K562 (cell line): ENCODE data around the gene MPL. TPM values are rescaled to one million over a fixed set of nuclear protein-coding genes. Genes with fewer than 3 reads are reported as not detected.

ENCODE experiments used
- HNRNPL ChIP-seq: fragments of 200-400 bp; formaldehyde crosslinking; IDR thresholded peaks from 2 replicates; pipeline ENCODE4 v1.6.1; 2017; ENCODE audit warnings: low read depth, mild to moderate bottlenecking, low read length
- HOXB6 ChIP-seq: fragments of 250-450 bp; sonication (Bioruptor Pico); IDR thresholded peaks from 2 replicates; pipeline ENCODE4 v1.5.1; 2022; ENCODE audit warnings: mild to moderate bottlenecking, borderline replicate concordance
- KAT7 ChIP-seq: sonication (generic); formaldehyde crosslinking; IDR thresholded peaks from 2 replicates; pipeline ENCODE4 v1.8.0; 2022; ENCODE audit warnings: missing genetic modification reagents, mild to moderate bottlenecking, borderline replicate concordance
- POU5F1 ChIP-seq: fragments of 150-350 bp; IDR thresholded peaks from 2 replicates; pipeline ENCODE4 v1.6.1; 2014; ENCODE audit warnings: borderline replicate concordance, low read length, low read depth, mild to moderate bottlenecking; ENCODE audit not compliant: partially characterized antibody
- polyA plus RNA-seq, 8 experiments: library from polyadenylated mRNA; depleted of rRNA in 4 of 8; stranded (reverse) in 5 of 8; unstranded in 3 of 8; fragments of >200 nt; fragmentation: Nextera tagmentation in 2 of 8; fragmentation: Illumina TruSeq in 1 of 8; extraction: Ambion mirVana in 2 of 8; extraction: Trizol in 1 of 8; gene quantifications; 2 replicates each; pipeline versions ENCODE4 v1.2.1 to v1.2.3, GENCODE V29; 2011 to 2014; ENCODE audit warnings: inconsistent platforms in 1 of 8, missing spikeins in 1 of 8
- total RNA-seq, 7 experiments: library from RNA; depleted of rRNA in 6 of 7; stranded (reverse); fragments of >200 nt in 6 of 7; fragmentation: Illumina TruSeq in 2 of 7; extraction: Trizol in 2 of 7; gene quantifications; 2 replicates each; pipeline versions ENCODE4 v1.2.1 to v1.2.3, GENCODE V29; 2011 to 2021; ENCODE audit warnings: low replicate concordance in 1 of 7
- TF ChIP-seq, protein P1 (sequence below): sonication (generic); formaldehyde crosslinking; IDR thresholded peaks from 2 replicates; pipeline ENCODE4 v1.8.1; 2023; ENCODE audit warnings: missing genetic modification reagents, mild to moderate bottlenecking, borderline replicate concordance

The MPL gene
- total and polyA plus RNA-seq, 9 of the 15 experiments (the other 6 are each of a cell fraction or from before 2014, with no cell fraction given), result not detected

DNA sequence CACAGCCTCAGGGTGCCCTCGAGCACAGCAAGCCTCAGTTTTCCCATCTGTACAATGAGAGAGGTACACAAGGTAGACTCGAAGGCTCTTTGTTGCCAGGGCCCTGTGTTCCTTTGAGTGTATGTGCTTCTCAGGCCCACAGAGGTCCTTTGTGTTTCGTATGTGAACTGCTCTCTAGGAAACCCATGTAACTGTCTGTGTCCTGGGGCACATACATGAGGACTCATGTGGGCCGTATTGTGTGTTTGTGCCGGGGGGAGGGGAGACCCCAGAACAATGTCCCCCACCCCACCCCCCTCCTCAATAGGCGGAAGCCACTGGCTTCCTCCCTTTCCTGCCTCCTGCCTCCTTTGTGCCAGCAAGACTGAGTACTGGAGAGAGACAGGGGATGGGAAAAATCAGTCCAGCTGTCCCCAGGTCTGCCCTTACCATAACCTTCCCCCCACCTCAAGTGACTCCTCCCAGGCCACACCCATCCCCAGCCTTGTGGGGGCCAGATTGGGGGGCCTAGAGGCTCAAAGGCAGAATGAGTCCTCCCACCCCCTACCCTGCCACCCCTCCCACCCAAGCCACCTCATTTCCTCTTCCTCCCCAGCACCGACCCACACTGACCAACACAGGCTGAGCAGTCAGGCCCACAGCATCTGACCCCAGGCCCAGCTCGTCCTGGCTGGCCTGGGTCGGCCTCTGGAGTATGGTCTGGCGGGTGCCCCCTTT is 37.1 kb upstream of the MPL start, which contains the start of gene TIE1 (continued):
- TF ChIP-seq KAT7 (CRISPR knock-in tag), result no peak
- TF ChIP-seq, protein P1, sequence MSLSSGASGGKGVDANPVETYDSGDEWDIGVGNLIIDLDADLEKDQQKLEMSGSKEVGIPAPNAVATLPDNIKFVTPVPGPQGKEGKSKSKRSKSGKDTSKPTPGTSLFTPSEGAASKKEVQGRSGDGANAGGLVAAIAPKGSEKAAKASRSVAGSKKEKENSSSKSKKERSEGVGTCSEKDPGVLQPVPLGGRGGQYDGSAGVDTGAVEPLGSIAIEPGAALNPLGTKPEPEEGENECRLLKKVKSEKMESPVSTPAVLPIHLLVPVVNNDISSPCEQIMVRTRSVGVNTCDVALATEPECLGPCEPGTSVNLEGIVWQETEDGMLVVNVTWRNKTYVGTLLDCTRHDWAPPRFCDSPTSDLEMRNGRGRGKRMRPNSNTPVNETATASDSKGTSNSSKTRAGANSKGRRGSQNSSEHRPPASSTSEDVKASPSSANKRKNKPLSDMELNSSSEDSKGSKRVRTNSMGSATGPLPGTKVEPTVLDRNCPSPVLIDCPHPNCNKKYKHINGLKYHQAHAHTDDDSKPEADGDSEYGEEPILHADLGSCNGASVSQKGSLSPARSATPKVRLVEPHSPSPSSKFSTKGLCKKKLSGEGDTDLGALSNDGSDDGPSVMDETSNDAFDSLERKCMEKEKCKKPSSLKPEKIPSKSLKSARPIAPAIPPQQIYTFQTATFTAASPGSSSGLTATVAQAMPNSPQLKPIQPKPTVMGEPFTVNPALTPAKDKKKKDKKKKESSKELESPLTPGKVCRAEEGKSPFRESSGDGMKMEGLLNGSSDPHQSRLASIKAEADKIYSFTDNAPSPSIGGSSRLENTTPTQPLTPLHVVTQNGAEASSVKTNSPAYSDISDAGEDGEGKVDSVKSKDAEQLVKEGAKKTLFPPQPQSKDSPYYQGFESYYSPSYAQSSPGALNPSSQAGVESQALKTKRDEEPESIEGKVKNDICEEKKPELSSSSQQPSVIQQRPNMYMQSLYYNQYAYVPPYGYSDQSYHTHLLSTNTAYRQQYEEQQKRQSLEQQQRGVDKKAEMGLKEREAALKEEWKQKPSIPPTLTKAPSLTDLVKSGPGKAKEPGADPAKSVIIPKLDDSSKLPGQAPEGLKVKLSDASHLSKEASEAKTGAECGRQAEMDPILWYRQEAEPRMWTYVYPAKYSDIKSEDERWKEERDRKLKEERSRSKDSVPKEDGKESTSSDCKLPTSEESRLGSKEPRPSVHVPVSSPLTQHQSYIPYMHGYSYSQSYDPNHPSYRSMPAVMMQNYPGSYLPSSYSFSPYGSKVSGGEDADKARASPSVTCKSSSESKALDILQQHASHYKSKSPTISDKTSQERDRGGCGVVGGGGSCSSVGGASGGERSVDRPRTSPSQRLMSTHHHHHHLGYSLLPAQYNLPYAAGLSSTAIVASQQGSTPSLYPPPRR (CRISPR knock-in tag), result no peak
- TF ChIP-seq HOXB6 (CRISPR knock-in tag), result no peak
- no peak for TF ChIP-seq HNRNPL
- no peak for TF ChIP-seq POU5F1
